Activated naive CD8-positive, alpha-beta T cell treated with anti-CD3 and anti-CD28 coated beads, Interleukin-2, amount 50 U/mL, for 16 hours (primary cell): ENCODE measurements around the gene GNL3.
"Not testable (repeated sequence)": the region's sequence is repeated elsewhere in the genome, so short reads cannot be mapped to it uniquely, and the experiment has no call there.

Experiments
- DNase-seq: peaks from one replicate; pipeline ENCODE4 v3.0.0-alpha.2; 2020; ENCODE audit warnings: low read depth, low spot score

GNL3 gene

DNA sequence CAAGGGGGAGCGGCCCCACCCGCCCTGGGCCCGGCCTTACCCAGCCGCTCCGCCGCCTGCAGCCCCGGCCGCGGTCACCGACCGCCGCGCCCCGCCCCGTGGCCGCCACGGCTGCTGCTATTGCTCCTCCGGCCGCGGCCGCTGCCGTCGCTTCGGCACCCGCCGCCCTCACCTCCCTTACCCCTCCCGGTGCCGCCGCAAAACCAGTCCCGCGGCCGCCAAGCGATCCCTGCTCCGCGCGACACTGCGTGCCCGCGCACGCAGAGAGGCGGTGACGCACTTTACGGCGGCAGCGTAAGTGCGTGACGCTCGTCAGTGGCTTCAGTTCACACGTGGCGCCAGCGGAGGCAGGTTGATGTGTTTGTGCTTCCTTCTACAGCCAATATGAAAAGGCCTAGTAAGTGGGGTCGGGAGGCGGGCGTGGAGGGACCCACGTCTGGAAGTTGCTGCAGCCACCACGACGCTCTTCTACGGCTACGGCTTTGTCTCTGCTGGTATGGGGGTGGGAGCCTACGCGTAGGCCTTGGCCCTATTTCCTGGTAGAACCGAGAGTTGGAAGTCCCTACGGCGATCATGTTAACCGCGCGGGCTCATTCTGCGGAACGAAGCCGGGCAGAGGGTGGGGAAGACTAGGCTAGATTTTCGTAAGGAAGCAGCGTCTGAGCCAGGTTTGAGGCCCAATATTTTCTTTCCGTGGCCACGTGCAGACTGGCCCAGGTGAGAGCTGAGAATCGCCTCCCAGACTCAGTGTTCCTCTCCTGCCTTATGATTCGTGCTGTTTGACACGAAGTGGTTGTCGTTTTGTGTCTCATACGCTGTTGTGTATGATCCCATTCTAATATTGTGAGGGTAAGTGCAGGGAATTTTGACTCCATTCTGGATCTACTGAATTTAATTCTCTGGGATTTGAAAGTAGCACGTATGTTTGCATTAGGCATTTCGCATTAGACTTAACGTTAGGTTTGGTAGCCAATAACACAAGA is at the start of gene GNL3, which contains the start of gene PBRM1:
Gene GNL3 (plus strand): TSS at position 324 of the 983 bp plus-strand sequence. CDS start 61 bp downstream, at position 385.
Gene PBRM1 (minus strand): TSS at position 205 of the 983 bp plus-strand sequence.
- DNase-seq: peak; percentile 84

DNA sequence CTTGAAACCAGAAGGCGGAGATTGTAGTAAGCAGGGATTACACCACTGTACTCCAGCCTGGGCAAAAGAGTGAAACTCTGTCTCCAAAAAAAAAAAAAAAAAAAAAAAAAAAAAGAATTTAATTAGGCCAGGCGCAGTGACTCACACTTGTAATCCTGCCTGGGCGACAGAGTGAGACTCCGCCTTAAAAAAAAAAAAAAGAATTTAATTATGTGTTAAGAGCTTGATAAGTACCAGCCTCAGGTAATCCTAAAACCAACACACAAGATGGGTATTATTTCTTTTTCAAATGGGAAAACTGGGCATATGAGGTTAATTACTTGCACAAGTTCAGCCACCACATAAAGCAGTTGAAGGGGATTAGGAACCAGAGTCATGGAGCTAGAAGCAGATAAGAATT is 49.2 kb upstream of the GNL3 start:
- DNase-seq: no peak

- no peak for DNase-seq
Observed at GRCh38 chr3:52645549-52645948, 40.3 kb upstream of the GNL3 start.

GRCh38 chr3:52649461-52650210 is 36.2 kb upstream of the GNL3 start:
- no peak for DNase-seq

GRCh38 chr3:52650439-52650838 is 35.4 kb upstream of the GNL3 start:
- DNase-seq: no peak

DNA sequence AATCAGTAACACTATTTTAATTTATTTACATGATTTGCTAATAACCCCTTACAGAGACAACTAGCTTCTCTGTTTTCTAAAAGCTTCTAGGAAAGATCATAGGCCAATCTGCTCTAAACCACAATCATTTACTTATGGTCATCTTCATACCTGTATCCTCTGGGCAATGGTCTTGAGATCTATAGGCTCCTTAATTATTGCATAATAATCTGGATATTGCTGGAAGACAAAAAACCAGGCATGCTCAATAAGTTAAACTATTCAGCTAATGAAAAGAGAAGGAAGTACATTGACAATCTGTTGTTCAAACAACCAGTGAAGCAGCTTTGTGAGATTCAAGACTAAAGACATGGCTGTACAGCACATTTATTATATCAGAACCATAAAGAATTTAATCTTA is 34.2 kb upstream of the GNL3 start:
- no peak for DNase-seq

GRCh38 chr3:52655895-52656294 is 29.9 kb upstream of the GNL3 start:
- no peak for DNase-seq

GRCh38 chr3:52660046-52660445 is 25.8 kb upstream of the GNL3 start:
- no peak for DNase-seq

GRCh38 chr3:52663098-52663497 is 22.7 kb upstream of the GNL3 start:
- DNase-seq: no peak

- no peak for DNase-seq
Observed at GRCh38 chr3:52670621-52671521, 15.0 kb upstream of the GNL3 start.

DNA sequence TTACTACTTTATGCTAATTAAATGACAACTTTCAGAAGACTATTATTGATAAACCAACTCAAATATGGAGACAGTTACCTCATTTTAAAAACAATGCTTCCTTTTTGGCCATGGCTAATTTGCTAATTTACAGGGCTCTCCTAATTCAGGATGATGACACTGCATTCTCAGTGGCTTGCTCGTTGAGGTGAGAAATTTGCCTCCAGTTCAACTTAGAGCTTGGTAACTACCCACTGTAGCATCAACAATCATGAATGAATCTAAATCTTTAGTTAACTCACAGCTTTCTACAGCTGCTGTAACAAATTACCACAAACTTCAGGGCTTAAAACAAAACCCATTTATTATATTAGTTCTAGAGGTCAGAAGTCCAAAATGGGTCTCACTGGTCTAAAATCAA is 14.2 kb upstream of the GNL3 start:
- no peak for DNase-seq

DNA sequence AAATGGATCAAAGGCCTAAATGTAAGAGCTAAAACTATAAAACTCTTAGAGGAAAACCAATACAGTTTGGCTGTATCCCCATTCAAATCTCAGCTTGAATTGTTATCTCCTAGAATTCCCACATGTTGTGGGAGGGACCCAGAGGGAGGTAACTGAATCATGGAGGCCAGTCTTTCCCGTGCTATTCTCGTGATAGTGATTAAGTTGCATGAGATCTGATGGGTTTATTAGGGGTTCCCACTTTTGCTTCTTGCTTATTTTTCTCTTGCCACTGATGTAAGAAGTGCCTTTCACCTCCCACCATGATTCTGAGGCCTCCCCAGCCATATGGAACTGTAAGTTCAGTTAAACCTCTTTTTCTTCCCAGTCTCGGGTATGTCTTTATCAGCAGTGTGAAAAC is 9.6 kb upstream of the GNL3 start:
- not testable (repeated sequence) for DNase-seq

DNA sequence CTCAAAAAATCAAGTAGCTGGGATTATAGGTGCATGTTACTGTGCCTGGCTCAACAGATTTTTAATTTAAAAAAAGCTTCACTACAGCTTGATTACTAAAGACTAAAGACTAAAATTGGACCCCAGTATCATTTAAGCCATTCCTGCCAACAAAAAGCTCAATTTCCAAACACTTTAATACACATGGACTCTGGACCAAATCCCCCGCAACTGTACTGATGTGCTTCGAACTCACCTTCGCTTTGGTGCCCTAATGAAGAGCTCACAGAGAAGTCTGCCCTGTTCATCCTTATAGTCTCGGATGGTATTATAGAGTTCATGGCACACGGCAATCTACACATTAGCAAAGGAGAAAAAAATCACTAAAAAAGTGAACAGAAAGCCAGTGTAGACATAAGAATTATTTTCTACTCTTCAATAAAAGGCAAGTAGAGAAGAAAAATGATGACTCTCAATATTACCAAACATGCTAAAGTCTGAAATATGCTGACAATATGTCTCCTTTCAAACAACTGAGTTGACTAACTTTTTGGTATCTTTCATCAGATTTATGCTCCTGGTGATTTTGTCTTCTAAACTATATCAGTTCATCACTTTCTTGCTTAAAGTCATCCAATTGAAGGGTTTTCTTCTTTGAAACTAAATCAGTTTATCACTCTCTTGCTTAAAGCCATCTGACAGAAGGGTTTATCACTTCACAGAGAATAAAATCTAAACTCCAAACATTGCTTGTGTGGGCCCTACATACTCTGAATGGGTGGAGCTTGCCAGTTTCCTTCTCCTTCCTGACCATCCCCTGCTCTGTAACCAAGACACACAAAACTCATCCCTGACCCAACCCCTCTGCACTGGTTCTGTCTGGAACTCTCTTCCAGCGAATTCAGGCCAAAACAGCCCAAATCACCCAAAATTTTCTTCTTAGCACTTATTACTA is 7.3 kb upstream of the GNL3 start:
- DNase-seq: no peak

GRCh38 chr3:52679199-52679538 is 6.7 kb upstream of the GNL3 start:
- no peak for DNase-seq

DNA sequence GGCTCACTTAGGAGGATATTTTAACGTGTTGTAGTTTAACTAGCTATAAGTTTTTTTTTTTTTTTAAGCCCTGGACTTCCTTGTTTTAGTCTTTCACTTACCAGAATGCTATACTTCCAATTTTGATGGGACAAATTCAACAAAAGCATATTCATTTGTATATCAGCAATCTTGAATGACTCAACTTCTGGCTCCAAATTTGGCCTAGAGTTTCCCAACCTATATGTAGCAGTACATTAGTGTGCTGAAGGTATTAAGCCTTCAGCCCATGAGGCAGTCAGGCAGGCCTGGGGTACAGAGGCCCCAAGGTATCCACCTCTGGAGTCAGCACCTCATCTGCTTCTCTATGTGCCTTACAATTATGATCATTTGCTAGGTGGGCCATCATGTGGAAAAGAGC is 6.0 kb upstream of the GNL3 start:
- DNase-seq: no peak

- DNase-seq: no peak
Observed at GRCh38 chr3:52681596-52681995, 4.2 kb upstream of the GNL3 start.

DNA sequence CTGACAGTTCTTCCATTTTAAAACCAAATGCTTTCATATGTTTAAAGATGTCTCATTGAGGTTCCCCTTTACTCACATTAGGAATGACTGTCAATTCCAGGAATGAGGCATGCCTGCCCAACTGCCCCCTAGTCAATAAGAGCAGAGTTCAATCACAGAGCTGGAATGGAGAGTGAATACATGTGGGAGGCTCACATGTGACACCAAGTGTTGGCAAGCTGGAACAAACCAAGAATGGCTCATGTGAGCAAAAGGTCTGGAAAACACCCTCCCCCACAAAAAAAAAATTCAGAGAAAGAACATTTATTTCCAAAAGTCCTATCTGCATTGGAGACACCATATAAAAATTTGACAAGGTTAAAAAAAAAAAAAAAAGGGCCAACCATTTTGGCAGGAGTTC is 3.8 kb upstream of the GNL3 start:
- DNase-seq: no peak

GRCh38 chr3:52683611-52684010 is 2.2 kb upstream of the GNL3 start:
- DNase-seq: no peak

DNA sequence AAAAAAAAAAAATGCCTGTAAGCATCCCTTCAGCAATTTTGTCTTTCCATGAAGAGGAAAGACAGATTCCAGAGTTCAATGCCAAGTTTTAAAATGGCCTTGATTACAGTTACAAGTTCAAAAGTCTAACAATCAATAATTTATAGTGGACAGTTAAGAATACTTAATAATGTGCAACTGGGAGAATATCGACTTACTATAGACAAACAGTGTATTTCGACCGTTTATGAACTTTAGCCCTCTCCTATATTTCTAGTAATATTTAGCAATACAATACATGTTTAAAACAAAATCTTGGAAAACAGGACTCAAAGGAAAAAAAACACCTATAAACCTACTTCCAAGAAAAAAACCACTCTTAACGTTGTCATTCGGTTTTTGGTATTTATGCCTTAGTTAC is 1.6 kb upstream of the GNL3 start:
- DNase-seq: no peak

- DNase-seq: peak; percentile 58
Observed at GRCh38 chr3:52685285-52685708, 535 bp upstream of the GNL3 start.

DNA sequence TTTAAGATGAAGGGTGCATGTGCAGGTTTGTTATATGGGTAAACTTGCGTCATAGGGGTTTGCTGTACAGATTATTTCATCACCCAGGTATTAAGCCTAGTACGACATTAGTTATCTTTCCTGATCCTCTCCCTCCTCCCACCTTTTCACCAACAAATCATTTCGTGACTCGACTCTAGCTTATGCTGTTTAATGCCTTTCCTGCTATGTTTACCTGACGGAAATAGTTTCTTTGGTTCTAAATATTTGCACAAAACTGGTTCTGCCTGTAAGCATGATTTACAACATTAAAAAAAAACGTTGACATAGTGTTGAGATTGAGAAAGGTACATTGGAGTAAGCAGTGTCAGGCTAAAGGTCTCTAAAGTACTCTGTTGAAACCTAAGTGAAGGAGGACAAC is 2.4 kb downstream of the GNL3 start:
- no peak for DNase-seq
